SK-N-SH (cell line): ENCODE data around the gene LRP5. TPM values are rescaled to one million over a fixed set of nuclear protein-coding genes. Genes with fewer than 3 reads are reported as not detected.
A peak's percentile ranks its signal among the peaks of the same experiment; 100 is the strongest.

Source experiments
- CTCF ChIA-PET: fragments of 300-600, 350-600 bp; formaldehyde crosslinking; extraction: SDS; loops from one replicate; lab custom pipeline; 2021; lab: Yijun Ruan, JAX
- POLR2A ChIA-PET: fragments of 350-600 bp; sonication (Branson Sonifier 250); formaldehyde crosslinking; extraction: SDS; loops from one replicate; lab custom pipeline; 2020; ENCODE audit warnings: antibody characterized with exemption, inconsistent platforms; lab: Yijun Ruan, JAX
- DNase-seq: peaks from one replicate; pipeline ENCODE4 v3.0.0; 2012
- H2AFZ ChIP-seq: fragments of 200-600 bp; sonication (generic); 2 replicates; pipeline ENCODE4 v1.8.1; 2016; ENCODE audit warnings: antibody characterized with exemption, mild to moderate bottlenecking, low read depth
- H3F3A ChIP-seq: fragments of 200-600 bp; sonication (generic); replicated peaks from 2 replicates; pipeline ENCODE3; 2016; ENCODE audit warnings: antibody characterized with exemption, mild to moderate bottlenecking; ENCODE audit not compliant: insufficient read depth
- H3K27ac ChIP-seq, 2 experiments: fragments of 200-500 bp in 1 of 2; fragments of 200-600 bp in 1 of 2; sonication (Bioruptor generic) in 1 of 2; sonication (generic), shearing (Covaris generic) in 1 of 2; 2 replicates each; pipeline versions ENCODE4 v1.5.1 to v1.6.1; 2014 to 2016; ENCODE audit warnings: low read depth in 2 of 2, inconsistent platforms in 1 of 2, low read length in 1 of 2, mild to moderate bottlenecking in 1 of 2, mixed read lengths in 1 of 2
- H3K27me3 ChIP-seq: fragments of 200-600 bp; sonication (generic), shearing (Covaris generic); 2 replicates; pipeline ENCODE4 v1.6.1; 2016; ENCODE audit warnings: mixed run types; ENCODE audit not compliant: insufficient read depth
- H3K36me3 ChIP-seq, 2 experiments: fragments of 200-500 bp in 1 of 2; fragments of 200-600 bp in 1 of 2; sonication (Bioruptor generic) in 1 of 2; sonication (generic) in 1 of 2; replicated peaks in 1 of 2; 2 replicates each; pipeline versions ENCODE3 to v1.5.1; 2014 to 2016; ENCODE audit warnings: low read length in 1 of 2, mild to moderate bottlenecking in 1 of 2; ENCODE audit not compliant: insufficient read depth in 2 of 2, control insufficient read depth in 1 of 2
- H3K4me1 ChIP-seq, 2 experiments: fragments of 200-500 bp in 1 of 2; fragments of 200-600 bp in 1 of 2; sonication (Bioruptor generic) in 1 of 2; sonication (generic), shearing (Covaris generic) in 1 of 2; 2 replicates each; pipeline versions ENCODE4 v1.5.1 to v1.6.1; 2014 to 2016; ENCODE audit warnings: low read depth in 1 of 2, low read length in 1 of 2, mixed run types in 1 of 2; ENCODE audit not compliant: insufficient read depth in 2 of 2, control insufficient read depth in 1 of 2
- H3K4me2 ChIP-seq: fragments of 200-600 bp; sonication (generic), shearing (Covaris generic); 2 replicates; pipeline ENCODE4 v1.6.1; 2017; ENCODE audit warnings: mixed run types
- H3K4me3 ChIP-seq, 2 experiments: fragments of 200-500 bp in 1 of 2; fragments of 200-600 bp in 1 of 2; sonication (Bioruptor generic) in 1 of 2; sonication (generic), shearing (Covaris generic) in 1 of 2; 2 replicates each; pipeline versions ENCODE4 v1.5.1 to v1.8.1; 2014 to 2016; ENCODE audit warnings: low read depth in 2 of 2, inconsistent platforms in 1 of 2, low read length in 1 of 2, mild to moderate bottlenecking in 1 of 2, mixed read lengths in 1 of 2, moderate library complexity in 1 of 2
- H3K79me2 ChIP-seq: fragments of 200-600 bp; sonication (generic); 2 replicates; pipeline ENCODE4 v1.8.1; 2017; ENCODE audit warnings: mild to moderate bottlenecking; ENCODE audit not compliant: insufficient read depth
- H3K9ac ChIP-seq: fragments of 200-600 bp; sonication (generic); 2 replicates; pipeline ENCODE4 v1.6.1; 2017; ENCODE audit warnings: mixed run types
- H3K9me2 ChIP-seq: fragments of 200-600 bp; sonication (generic); 2 replicates; pipeline ENCODE4 v1.6.1; 2017; ENCODE audit warnings: mixed run types
- H3K9me3 ChIP-seq: fragments of 200-600 bp; sonication (generic); 2 replicates; pipeline ENCODE4 v1.6.1; 2017; ENCODE audit warnings: mixed run types, mild to moderate bottlenecking, moderate library complexity
- H4K20me1 ChIP-seq: fragments of 200-600 bp; sonication (generic); 2 replicates; pipeline ENCODE4 v1.6.1; 2017; ENCODE audit warnings: mild to moderate bottlenecking, mixed run types; ENCODE audit not compliant: insufficient read depth
- EP300 ChIP-seq, 2 experiments: IDR thresholded peaks; 2 replicates each; pipeline versions ENCODE4 v1.4.0 to v1.6.1; 2012; ENCODE audit warnings: borderline replicate concordance in 1 of 2, low read depth in 1 of 2, low read length in 1 of 2
- FOSL2 ChIP-seq: IDR thresholded peaks from 2 replicates; pipeline ENCODE4 v1.4.0; 2012; ENCODE audit warnings: low read depth, mild to moderate bottlenecking, moderate library complexity, borderline replicate concordance
- FOXJ3 ChIP-seq: sonication (generic); formaldehyde crosslinking; IDR thresholded peaks from 2 replicates; pipeline ENCODE4 v1.5.1; 2020; ENCODE audit warnings: mild to moderate bottlenecking, missing genetic modification reagents
- GABPA ChIP-seq: IDR thresholded peaks from 2 replicates; pipeline ENCODE4 v1.4.0; 2012; ENCODE audit warnings: low read depth, mild to moderate bottlenecking
- GATA2 ChIP-seq: sonication (generic); formaldehyde crosslinking; IDR thresholded peaks from 2 replicates; pipeline ENCODE4 v1.5.0; 2020; ENCODE audit warnings: mild to moderate bottlenecking, missing genetic modification reagents
- NRF1 ChIP-seq: IDR thresholded peaks from 2 replicates; pipeline ENCODE4 v1.6.1; 2012; ENCODE audit warnings: low read depth, mild to moderate bottlenecking, low read length
- RAD21 ChIP-seq: IDR thresholded peaks from 2 replicates; pipeline ENCODE4 v1.6.1; 2012; ENCODE audit warnings: mild to moderate bottlenecking, low read length
- RXRA ChIP-seq: IDR thresholded peaks from 2 replicates; pipeline ENCODE4 v1.4.0; 2012; ENCODE audit warnings: low read depth, mild to moderate bottlenecking, borderline replicate concordance
- SMC3 ChIP-seq: IDR thresholded peaks from 2 replicates; pipeline ENCODE4 v1.6.1; 2012; ENCODE audit warnings: low read depth, low read length, improper control_type of control experiment
- TAF1 ChIP-seq: IDR thresholded peaks from 2 replicates; pipeline ENCODE4 v1.6.1; 2012; ENCODE audit warnings: low read depth, mild to moderate bottlenecking, low read length, moderate library complexity, borderline replicate concordance
- TCF12 ChIP-seq: IDR thresholded peaks from 2 replicates; pipeline ENCODE4 v1.4.0; 2012
- TEAD4 ChIP-seq: IDR thresholded peaks from 2 replicates; pipeline ENCODE4 v1.4.0; 2012; ENCODE audit warnings: mild to moderate bottlenecking, borderline replicate concordance; ENCODE audit not compliant: insufficient read depth
- ZBTB33 ChIP-seq: IDR thresholded peaks from 2 replicates; pipeline ENCODE4 v1.4.0; 2012; ENCODE audit warnings: low read depth, borderline replicate concordance
- WGBS: methylation state at CpG from one replicate; pipeline ENCODE4 v1.1.6; 2017; ENCODE audit warnings: low lambda C conversion rate; 5-methylcytosine and 5-hydroxymethylcytosine counted together
- polyA plus RNA-seq, 3 experiments: library from polyadenylated mRNA; depleted of rRNA; stranded (reverse); fragments of >200 nt; gene quantifications; 2 replicates each; pipeline ENCODE4 v1.2.3, GENCODE V29; 2012

The LRP5 gene
- polyA plus RNA-seq, 1 of the 3 experiments (the other 2 are of a cell fraction), result 15.0 TPM

GRCh38 chr11:68381716-68382115 lies 69.3 kb downstream of the LRP5 start:
- POLR2A ChIA-PET, result interaction anchor here (1.2 kb wide), 1 partner anchor 8 kb away, joined by 3 read pairs; no protein-coding TSS in a partner anchor
- peak overlapping the region in 1 of 2 experiments; percentile 48; a peak in 1 of 4 replicates for H3K27ac ChIP-seq
- CTCF ChIA-PET, result interaction anchor here (0.8 to 6.8 kb wide), 9 partner anchors 15 to 169 kb away, joined by 3 to 49 read pairs (median 3); no protein-coding TSS in a partner anchor
- no peaks in the 10 kb centered on the region for H3K79me2 ChIP-seq
- peaks cover 0 to 32% of the 10 kb centered on the region in 2 experiments; a peak in 1 of 4 replicates for H3K4me1 ChIP-seq
- no peak overlapping the region for H3K9ac ChIP-seq
- H4K20me1 ChIP-seq, result 0 out of 2 replicates have a peak, but pooled peaks cover 6% of the 10 kb centered on the region
- no peaks in the 10 kb centered on the region for H3K9me2 ChIP-seq
- H3K9me3 ChIP-seq, result no peaks in the 10 kb centered on the region
- DNase-seq, result peak; percentile 51
- H3K27me3 ChIP-seq, result no peaks in the 10 kb centered on the region
- H3K4me3 ChIP-seq, result no peak overlapping the region
- 88% methylated on average over 4 of the region's 4 CpGs for WGBS
- H2AFZ ChIP-seq, result no peak overlapping the region
- TF ChIP-seq ZBTB33 (no peak), RAD21 (peak; percentile 43; the same call in 1 of the 2 replicates)
- H3K36me3 ChIP-seq, result peaks cover 4 to 7% of the 10 kb centered on the region in 2 experiments
- no peak overlapping the region for H3K4me2 ChIP-seq
- no peaks in the 10 kb centered on the region for H3F3A ChIP-seq

- TF ChIP-seq SMC3 (no peak), TCF12 (no peak), RXRA (no peak), FOSL2 (no peak), TEAD4 (no peak), TAF1 (no peak), GABPA (no peak), FOXJ3 (CRISPR knock-in tag) (no peak), GATA2 (no peak), NRF1 (no peak), EP300 (IDR thresholded peaks at IDR 0.05; ENCODE audit: borderline replicate concordance in 1 of 2, low read depth in 1 of 2, low read length in 1 of 2) (no peak)
These were observed 70.1 kb downstream of the LRP5 start for GRCh38 chr11:68382358-68382998.

More at GRCh38 chr11:68382358-68382998, 70.1 kb downstream of the LRP5 start:
- peak overlapping the region in 1 of 2 experiments; percentile 39; a peak in 1 of 4 replicates for H3K27ac ChIP-seq
- H3K4me3 ChIP-seq, result no peak overlapping the region
- H3K4me2 ChIP-seq, result no peak overlapping the region
- H3K79me2 ChIP-seq, result no peaks in the 10 kb centered on the region
- H2AFZ ChIP-seq, result no peak overlapping the region
- no peaks in the 10 kb centered on the region for H3K9me2 ChIP-seq
- H3K4me1 ChIP-seq, result peaks cover 0 to 24% of the 10 kb centered on the region in 2 experiments; a peak in 1 of 4 replicates
- no peak for DNase-seq
- H3F3A ChIP-seq, result no peaks in the 10 kb centered on the region
- 0 out of 2 replicates have a peak, but pooled peaks cover 6% of the 10 kb centered on the region for H4K20me1 ChIP-seq
- H3K9ac ChIP-seq, result no peak overlapping the region
- WGBS, result 96% methylated on average over 15 of the region's 16 CpGs
- peaks cover 4 to 7% of the 10 kb centered on the region in 2 experiments for H3K36me3 ChIP-seq
- H3K27me3 ChIP-seq, result no peaks in the 10 kb centered on the region
- POLR2A ChIA-PET, result interaction anchor here (1.2 kb wide), 1 partner anchor 8 kb away, joined by 3 read pairs; no protein-coding TSS in a partner anchor
- CTCF ChIA-PET, result interaction anchor here (0.8 to 6.8 kb wide), 10 partner anchors 10 to 170 kb away, joined by 3 to 49 read pairs (median 3); no protein-coding TSS in a partner anchor
- H3K9me3 ChIP-seq, result no peaks in the 10 kb centered on the region
